ENCODE data around the gene CTSW.
A peak's percentile ranks its signal among the peaks of the same experiment; 100 is the strongest.

CTSW gene

DNA sequence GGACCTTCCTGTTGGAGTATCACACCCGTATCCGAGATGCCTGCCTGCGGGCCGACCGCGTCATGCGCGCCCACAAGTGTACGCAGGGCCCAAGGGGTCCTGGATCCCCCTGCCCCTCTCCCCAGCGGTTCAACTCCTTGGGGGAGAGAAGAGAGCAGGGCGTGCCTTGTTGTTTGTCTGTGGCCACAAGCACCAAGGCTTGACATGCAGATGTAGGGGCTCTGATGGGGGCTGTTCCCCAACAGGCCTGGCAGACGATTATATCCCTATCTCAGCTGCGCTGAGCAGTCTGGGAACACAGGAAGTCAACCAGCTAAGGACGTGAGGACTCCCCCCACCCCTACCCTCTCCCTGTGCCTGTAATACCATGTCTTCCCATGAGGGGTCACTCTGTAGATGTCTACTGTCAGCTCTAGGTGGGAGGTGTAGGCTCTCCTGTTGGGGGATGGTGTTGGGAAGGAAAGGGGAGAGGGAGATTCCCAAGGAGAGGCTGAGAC is 28.5 kb upstream of the CTSW start:
- 0 out of 2 replicates have a peak overlapping the region, but pooled peaks have one; percentile 8 for H3K27ac ChIP-seq
- POLR2A ChIA-PET (ENCODE audit: low non-redundant PET) = interaction anchor here (0.6 kb wide), 2 partner anchors 37 to 197 kb away, joined by 3 to 6 read pairs; partner anchors contain the start of gene FIBP
- CTCF ChIA-PET = interaction anchor here (0.6 to 1.2 kb wide), 8 partner anchors 9 to 432 kb away, joined by 3 to 12 read pairs (median 3); partner anchors contain the start of gene MUS81
- TF ChIP-seq, protein P1, sequence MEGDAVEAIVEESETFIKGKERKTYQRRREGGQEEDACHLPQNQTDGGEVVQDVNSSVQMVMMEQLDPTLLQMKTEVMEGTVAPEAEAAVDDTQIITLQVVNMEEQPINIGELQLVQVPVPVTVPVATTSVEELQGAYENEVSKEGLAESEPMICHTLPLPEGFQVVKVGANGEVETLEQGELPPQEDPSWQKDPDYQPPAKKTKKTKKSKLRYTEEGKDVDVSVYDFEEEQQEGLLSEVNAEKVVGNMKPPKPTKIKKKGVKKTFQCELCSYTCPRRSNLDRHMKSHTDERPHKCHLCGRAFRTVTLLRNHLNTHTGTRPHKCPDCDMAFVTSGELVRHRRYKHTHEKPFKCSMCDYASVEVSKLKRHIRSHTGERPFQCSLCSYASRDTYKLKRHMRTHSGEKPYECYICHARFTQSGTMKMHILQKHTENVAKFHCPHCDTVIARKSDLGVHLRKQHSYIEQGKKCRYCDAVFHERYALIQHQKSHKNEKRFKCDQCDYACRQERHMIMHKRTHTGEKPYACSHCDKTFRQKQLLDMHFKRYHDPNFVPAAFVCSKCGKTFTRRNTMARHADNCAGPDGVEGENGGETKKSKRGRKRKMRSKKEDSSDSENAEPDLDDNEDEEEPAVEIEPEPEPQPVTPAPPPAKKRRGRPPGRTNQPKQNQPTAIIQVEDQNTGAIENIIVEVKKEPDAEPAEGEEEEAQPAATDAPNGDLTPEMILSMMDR (conservative IDR thresholded peaks at IDR 0.05; ENCODE audit: low read depth) = no peak
- no peak for DNase-seq (ENCODE audit: low spot score)

DNA sequence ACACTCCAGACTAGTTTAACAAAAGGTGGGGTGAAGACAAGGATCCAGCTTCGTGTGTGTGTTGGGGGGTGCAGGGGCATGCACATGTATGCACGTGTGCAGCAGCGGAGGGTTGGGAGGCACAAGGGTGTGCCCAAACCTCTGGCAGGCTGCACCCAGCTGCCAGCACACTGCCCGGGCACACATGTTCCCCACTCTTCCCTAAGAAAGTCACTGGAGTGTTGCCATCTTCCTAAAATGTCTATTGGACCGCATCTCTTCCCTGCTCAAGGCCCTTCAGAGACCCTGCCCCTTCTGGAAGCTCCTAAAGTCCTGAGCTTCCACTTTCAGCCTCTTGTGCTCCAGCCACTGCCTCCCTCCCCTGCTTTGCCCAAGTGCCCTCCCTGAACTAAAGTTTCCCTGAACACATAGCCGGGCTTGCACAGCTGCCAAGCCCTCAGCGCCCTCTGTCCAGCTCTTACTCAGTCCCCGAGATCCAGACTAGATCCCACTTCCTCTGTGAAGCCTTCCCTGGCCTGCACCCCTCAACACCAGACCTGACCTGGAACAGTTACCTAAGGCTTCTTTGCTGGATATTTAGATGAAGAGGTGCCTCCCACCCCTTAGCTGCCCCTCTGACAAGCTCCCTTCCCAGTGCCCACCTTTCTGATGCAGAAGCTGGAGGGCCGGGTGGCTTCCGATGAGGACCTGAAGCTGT is 27.7 kb upstream of the CTSW start:
- TF ChIP-seq, protein P1 (conservative IDR thresholded peaks at IDR 0.05; ENCODE audit: low read depth) = no peak
- no peak for DNase-seq (ENCODE audit: low spot score)
- ChIA-PET POLR2A (ENCODE audit: low non-redundant PET) (interaction anchor here (0.6 kb wide), 2 partner anchors 36 to 198 kb away, joined by 3 to 6 read pairs; partner anchors contain the start of gene FIBP), CTCF (interaction anchor here (0.7 to 1.2 kb wide), 6 partner anchors 9 to 141 kb away, joined by 3 to 12 read pairs (median 3); partner anchors contain the start of gene MUS81)
- peak overlapping the region; percentile 39 for H3K27ac ChIP-seq

DNA sequence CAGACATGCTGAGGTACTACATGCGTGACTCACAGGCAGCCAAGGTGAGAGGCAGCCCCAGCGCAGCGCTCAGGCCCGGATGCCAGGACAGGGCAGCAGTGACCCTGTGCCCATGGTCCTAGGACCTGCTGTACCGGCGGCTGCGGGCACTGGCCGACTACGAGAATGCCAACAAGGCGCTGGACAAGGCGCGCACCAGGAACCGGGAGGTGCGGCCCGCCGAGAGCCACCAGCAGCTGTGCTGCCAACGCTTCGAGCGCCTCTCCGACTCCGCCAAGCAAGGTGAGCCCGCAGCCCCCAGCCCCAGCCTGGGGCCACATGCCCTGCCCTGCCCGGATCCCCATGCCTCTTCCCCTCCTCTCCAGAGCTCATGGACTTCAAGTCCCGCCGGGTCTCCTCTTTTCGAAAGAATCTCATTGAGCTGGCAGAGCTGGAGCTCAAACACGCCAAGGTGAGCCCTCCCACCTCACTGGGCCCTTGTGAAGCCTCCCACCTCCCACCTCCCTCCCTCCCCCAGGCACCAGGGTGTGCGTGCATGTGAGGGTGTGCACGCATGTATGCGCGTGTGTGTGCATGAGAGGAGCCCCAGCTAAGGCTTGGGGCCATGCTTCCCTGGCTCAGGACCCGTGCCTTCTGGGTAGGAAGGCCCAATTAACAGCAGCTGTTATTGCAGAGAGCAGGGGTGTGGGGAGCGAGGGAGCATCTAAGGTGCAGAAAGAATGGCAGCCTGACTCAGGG is 27.0 kb upstream of the CTSW start:
- DNase-seq (ENCODE audit: low spot score) = no peak
- CTCF ChIA-PET = interaction anchor here (0.5 to 1.1 kb wide), 2 partner anchors 28 to 271 kb away, joined by 3 read pairs; no protein-coding TSS in a partner anchor
- peak overlapping the region; percentile 39 for H3K27ac ChIP-seq
- POLR2A ChIA-PET (ENCODE audit: low non-redundant PET) = no interaction called here
- TF ChIP-seq, protein P1 (conservative IDR thresholded peaks at IDR 0.05; ENCODE audit: low read depth) = no peak

DNA sequence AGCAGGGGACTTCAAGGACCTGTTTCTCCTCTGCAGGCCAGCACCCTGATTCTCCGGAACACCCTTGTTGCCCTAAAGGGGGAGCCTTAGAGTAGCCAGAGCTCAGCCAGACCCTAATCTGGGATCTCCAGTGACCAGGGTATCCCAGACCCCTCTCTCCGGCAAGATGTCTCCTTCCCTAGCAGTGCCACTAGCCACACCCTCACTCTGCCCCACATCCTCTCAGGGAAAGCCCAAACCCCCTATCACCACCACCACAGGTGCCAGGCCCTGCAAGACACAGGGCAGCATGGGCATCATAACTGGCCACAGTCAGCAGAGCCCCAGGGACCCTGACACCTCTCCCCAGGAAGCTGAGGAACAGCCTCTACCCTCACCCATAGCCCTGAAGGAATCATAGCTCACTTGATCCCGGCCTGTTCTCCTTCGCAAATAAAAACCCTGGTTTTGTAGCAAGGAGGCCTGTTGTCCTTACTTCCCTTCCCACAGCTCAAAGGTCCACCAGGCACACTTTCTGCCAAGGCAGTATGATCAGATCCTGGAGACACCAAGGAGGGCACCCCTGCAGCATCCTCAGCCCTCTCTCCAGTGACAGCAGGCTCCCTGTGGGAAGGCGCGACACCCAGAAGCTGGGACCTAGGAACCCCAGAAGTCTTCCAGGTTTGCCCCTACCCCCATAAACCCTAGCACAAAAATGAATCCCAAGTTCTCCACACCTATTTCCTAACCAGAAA is 26.2 kb upstream of the CTSW start:
- TF ChIP-seq, protein P1 (conservative IDR thresholded peaks at IDR 0.05; ENCODE audit: low read depth) = no peak
- CTCF ChIA-PET = interaction anchor here (0.5 to 0.6 kb wide), 3 partner anchors 130 to 622 kb away, joined by 3 read pairs; no protein-coding TSS in a partner anchor
- POLR2A ChIA-PET (ENCODE audit: low non-redundant PET) = no interaction called here
- peak overlapping the region; percentile 39 for H3K27ac ChIP-seq
- no peak for DNase-seq (ENCODE audit: low spot score)

DNA sequence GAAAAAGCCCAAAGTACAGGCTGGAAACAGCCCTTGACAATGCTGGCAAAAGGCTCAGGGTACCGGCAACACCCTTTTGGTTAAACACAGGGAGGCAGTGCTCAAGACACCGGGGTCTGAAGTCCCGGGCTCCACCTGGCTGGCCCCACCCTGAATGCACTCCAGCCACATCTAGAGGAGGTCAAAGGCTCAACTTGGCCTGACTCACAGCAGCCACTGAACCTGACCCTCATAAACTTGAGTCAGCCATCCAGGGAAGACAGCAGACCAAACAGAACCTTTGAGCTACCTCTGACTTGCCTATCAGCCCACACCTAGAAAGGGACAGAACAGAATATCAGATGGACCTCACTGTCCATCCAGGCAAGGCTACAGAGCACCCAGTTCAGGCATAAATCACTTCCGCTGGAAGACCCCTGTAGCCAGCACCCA is 25.5 kb upstream of the CTSW start:
- TF ChIP-seq, protein P1 (conservative IDR thresholded peaks at IDR 0.05; ENCODE audit: low read depth) = no peak
- H3K27ac ChIP-seq = peak overlapping the region; percentile 39
- ChIA-PET POLR2A (ENCODE audit: low non-redundant PET) (no interaction called here), CTCF (interaction anchor here (0.6 kb wide), 1 partner anchor 623 kb away, joined by 3 read pairs; no protein-coding TSS in a partner anchor)
- DNase-seq (ENCODE audit: low spot score) = no peak

Measured in RWPE1 (cell line).